Stimulated activated CD8-positive, alpha-beta memory T cell treated with anti-CD3 and anti-CD28 coated beads, Interleukin-7, amount 100 ng/mL, for 48 hours (primary cell): ENCODE measurements around the gene HOXC12.

Experiments
- DNase-seq, 2 donors: peaks; one replicate each; pipeline ENCODE4 v3.0.0-alpha.2; 2020; ENCODE audit warnings: low read depth in 1 of 2; ENCODE audit errors: extremely low read depth in 1 of 2

Gene HOXC12

GRCh38 chr12:53940443-53941014 lies 14.2 kb upstream of the HOXC12 start:
- DNase-seq, result no peak

- DNase-seq, result no peak
Measured at GRCh38 chr12:53941187-53941586, 13.5 kb upstream of the HOXC12 start.

GRCh38 chr12:53941750-53942149 lies 13.0 kb upstream of the HOXC12 start:
- DNase-seq, result no peak

- DNase-seq, result no peak
Measured at GRCh38 chr12:53942467-53942997, 12.2 kb upstream of the HOXC12 start.

- no peak for DNase-seq
Measured at GRCh38 chr12:53944209-53944608, 10.5 kb upstream of the HOXC12 start.

GRCh38 chr12:53944907-53945847 lies 9.5 kb upstream of the HOXC12 start:
- no peak for DNase-seq

GRCh38 chr12:53947743-53948142 lies 7.0 kb upstream of the HOXC12 start:
- no peak for DNase-seq

- DNase-seq, result no peak
Measured at GRCh38 chr12:53948650-53949593, 5.8 kb upstream of the HOXC12 start.

- no peak for DNase-seq
Measured at GRCh38 chr12:53949631-53950436, 4.9 kb upstream of the HOXC12 start.

- no peak for DNase-seq
Measured at GRCh38 chr12:53950437-53950773, 4.3 kb upstream of the HOXC12 start.

- no peak for DNase-seq
Measured at GRCh38 chr12:53950789-53951576, 3.7 kb upstream of the HOXC12 start.

GRCh38 chr12:53951577-53952334 lies 2.9 kb upstream of the HOXC12 start:
- DNase-seq, result no peak

GRCh38 chr12:53952335-53952694 lies 2.4 kb upstream of the HOXC12 start:
- DNase-seq, result no peak

GRCh38 chr12:53952871-53953734 lies 1.6 kb upstream of the HOXC12 start:
- DNase-seq, result no peak

- DNase-seq, result no peak
Measured at GRCh38 chr12:53953831-53954693, 641 bp upstream of the HOXC12 start.

GRCh38 chr12:53955036-53955775 lies 503 bp downstream of the HOXC12 start:
- no peak for DNase-seq
